ENCODE data around the gene VSIG10.
"Not testable (repeated sequence)": the region's sequence is repeated elsewhere in the genome, so short reads cannot be mapped to it uniquely, and the experiment has no call there.

The VSIG10 gene

GRCh38 chr12:118119449-118119879 lies 15.7 kb upstream of the VSIG10 start:
- DNase-seq = no peak

- no peak for DNase-seq
Measured at GRCh38 chr12:118109088-118109487, 5.3 kb upstream of the VSIG10 start.

- no peak for DNase-seq
Measured at GRCh38 chr12:118107694-118108093, 3.9 kb upstream of the VSIG10 start.

- DNase-seq = no peak
Measured at GRCh38 chr12:118107011-118107410, 3.2 kb upstream of the VSIG10 start.

GRCh38 chr12:118103201-118103600 lies 610 bp downstream of the VSIG10 start:
- peak; percentile 92 for DNase-seq

GRCh38 chr12:118102609-118103008 lies 1.2 kb downstream of the VSIG10 start:
- no peak for DNase-seq

GRCh38 chr12:118102070-118102469 lies 1.7 kb downstream of the VSIG10 start:
- no peak for DNase-seq

GRCh38 chr12:118101051-118101450 lies 2.8 kb downstream of the VSIG10 start:
- no peak for DNase-seq

GRCh38 chr12:118098911-118099671 lies 4.7 kb downstream of the VSIG10 start:
- DNase-seq = no peak

GRCh38 chr12:118098401-118098800 lies 5.4 kb downstream of the VSIG10 start:
- no peak for DNase-seq

- DNase-seq = no peak
Measured at GRCh38 chr12:118094039-118094438, 9.8 kb downstream of the VSIG10 start.

- no peak for DNase-seq
Measured at GRCh38 chr12:118089782-118090181, 14.0 kb downstream of the VSIG10 start.

GRCh38 chr12:118082161-118082560 lies 21.6 kb downstream of the VSIG10 start:
- no peak for DNase-seq

- not testable (repeated sequence) for DNase-seq
Measured at GRCh38 chr12:118081521-118081920, 22.3 kb downstream of the VSIG10 start.

GRCh38 chr12:118073768-118074167 lies 30.0 kb downstream of the VSIG10 start:
- DNase-seq = no peak

- no peak for DNase-seq
Measured at GRCh38 chr12:118070650-118071049, 33.2 kb downstream of the VSIG10 start.

- no peak for DNase-seq
Measured at GRCh38 chr12:118068445-118068844, 35.4 kb downstream of the VSIG10 start.

GRCh38 chr12:118065380-118065779 lies 38.4 kb downstream of the VSIG10 start:
- no peak for DNase-seq

GRCh38 chr12:118064608-118065007 lies 39.2 kb downstream of the VSIG10 start:
- no peak for DNase-seq

- no peak for DNase-seq
Measured at GRCh38 chr12:118063576-118064391, 40.0 kb downstream of the VSIG10 start.

- peak; percentile 81 for DNase-seq
Measured at GRCh38 chr12:118061873-118062843, 41.7 kb downstream of the VSIG10 start.

All from right kidney (tissue), 1 donor.